ENCODE data around the gene ROR2.

Gene ROR2

GRCh38 chr9:91809581-91810285 lies 140.3 kb downstream of the ROR2 start:
- H2BK120ac ChIP-seq (ENCODE audit: low read depth, low read length): no peak overlapping the region
- peaks cover under 1 to 2% of the 10 kb centered on the region in 2 donors for H3K4me1 ChIP-seq (ENCODE audit: control insufficient read depth in 2 of 2, insufficient read depth in 1 of 2, low read depth in 1 of 2, low read length in 2 of 2)
- no peak overlapping the region for H2BK12ac ChIP-seq (ENCODE audit: low read length)
- no peak overlapping the region for H2BK5ac ChIP-seq (ENCODE audit: low read length)
- H2BK15ac ChIP-seq (ENCODE audit: low read length): no peak overlapping the region
- no peak overlapping the region for H2AK5ac ChIP-seq (ENCODE audit: low read depth, low read length)
- H3K27me3 ChIP-seq (ENCODE audit: control insufficient read depth in 3 of 3, insufficient read depth in 3 of 3, low read depth in 1 of 3, low read length in 3 of 3): no peaks in the 10 kb centered on the region
- H2AFZ ChIP-seq (ENCODE audit: low read length): no peak overlapping the region
- H3K23ac ChIP-seq (ENCODE audit: low read depth, low read length, poor library complexity): peak overlapping the region; percentile 18
- H4K8ac ChIP-seq (ENCODE audit: low read depth, low read length): no peak overlapping the region
- no CpG with 5 or more reads among the region's 24 CpGs for WGBS, 2 donors (ENCODE audit: extremely low coverage in 2 of 2, insufficient read length in 2 of 2, insufficient replicate concordance in 1 of 2)
- DNase-seq (ENCODE audit: low spot score): no peak
- H3K9ac ChIP-seq (ENCODE audit: low read depth, low read length, poor library complexity): peak overlapping the region; percentile 61
- H3K14ac ChIP-seq (ENCODE audit: low read length): no peak overlapping the region
- no peak overlapping the region for H3K4ac ChIP-seq (ENCODE audit: low read length)
- no peak overlapping the region for H3K4me2 ChIP-seq (ENCODE audit: insufficient read depth, low read length, poor library complexity, severe bottlenecking)
- H3K4me3 ChIP-seq (ENCODE audit: low read length in 2 of 2): no peak overlapping the region
- no peak overlapping the region for H4K91ac ChIP-seq (ENCODE audit: low read depth, low read length, poor library complexity)
- H3K79me1 ChIP-seq (ENCODE audit: low read depth, low read length): peaks cover 14% of the 10 kb centered on the region
- H3K36me3 ChIP-seq (replicated peaks in 1 of 2; ENCODE audit: control insufficient read depth in 2 of 2, insufficient read depth in 2 of 2, low read length in 2 of 2): no peaks in the 10 kb centered on the region
- H3K27ac ChIP-seq (replicated peaks; ENCODE audit: low read length): no peak overlapping the region
- H3K18ac ChIP-seq (ENCODE audit: low read length): no peak overlapping the region
- H3K9me3 ChIP-seq (replicated peaks in 1 of 2; ENCODE audit: control insufficient read depth in 2 of 2, insufficient read depth in 1 of 2, low read depth in 1 of 2, low read length in 2 of 2): no peaks in the 10 kb centered on the region

DNA sequence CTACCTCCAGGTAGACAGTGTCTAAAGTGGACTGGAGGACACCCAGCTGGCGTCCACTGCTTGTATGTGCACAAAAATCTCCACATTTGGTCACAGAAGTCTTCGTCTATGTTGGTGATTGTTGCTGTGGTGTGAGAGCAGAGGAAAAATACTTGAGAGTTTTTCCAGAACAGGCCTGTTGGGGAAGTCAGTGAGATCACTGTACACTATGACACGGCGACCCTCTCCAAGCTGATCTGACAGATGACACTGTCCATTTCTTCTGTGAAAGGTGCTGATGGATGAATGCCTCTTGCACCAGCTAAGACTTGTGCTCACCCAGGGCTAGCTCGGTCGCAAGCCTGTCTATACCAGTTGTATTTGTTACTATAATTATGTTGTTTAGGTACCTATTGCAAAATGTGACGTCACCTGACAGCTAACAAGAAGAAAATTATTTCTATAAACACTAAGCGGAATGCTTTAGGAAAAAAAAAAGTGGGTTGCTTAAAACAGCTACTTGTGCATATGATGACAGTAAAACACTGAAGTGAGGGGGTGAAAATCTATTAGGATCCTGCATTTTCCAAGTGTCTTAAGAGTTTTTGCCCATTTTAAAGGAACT lies 142.3 kb downstream of the ROR2 start:
- WGBS, 2 donors (ENCODE audit: extremely low coverage in 2 of 2, insufficient read length in 2 of 2, insufficient replicate concordance in 1 of 2): no CpG with 5 or more reads among the region's 8 CpGs
- peaks cover 0 to 2% of the 10 kb centered on the region in 2 donors for H3K4me1 ChIP-seq (ENCODE audit: control insufficient read depth in 2 of 2, insufficient read depth in 1 of 2, low read depth in 1 of 2, low read length in 2 of 2)
- no peak overlapping the region for H2BK5ac ChIP-seq (ENCODE audit: low read length)
- H3K4me2 ChIP-seq (ENCODE audit: insufficient read depth, low read length, poor library complexity, severe bottlenecking): no peak overlapping the region
- H3K36me3 ChIP-seq (replicated peaks in 1 of 2; ENCODE audit: control insufficient read depth in 2 of 2, insufficient read depth in 2 of 2, low read length in 2 of 2): no peaks in the 10 kb centered on the region
- H2BK15ac ChIP-seq (ENCODE audit: low read length): no peak overlapping the region
- H3K27ac ChIP-seq (replicated peaks; ENCODE audit: low read length): no peak overlapping the region
- no peak overlapping the region for H2BK12ac ChIP-seq (ENCODE audit: low read length)
- H3K9ac ChIP-seq (ENCODE audit: low read depth, low read length, poor library complexity): no peak overlapping the region
- H3K9me3 ChIP-seq (replicated peaks in 1 of 2; ENCODE audit: control insufficient read depth in 2 of 2, insufficient read depth in 1 of 2, low read depth in 1 of 2, low read length in 2 of 2): no peaks in the 10 kb centered on the region
- H3K79me1 ChIP-seq (ENCODE audit: low read depth, low read length): peaks cover 9% of the 10 kb centered on the region
- H2AK5ac ChIP-seq (ENCODE audit: low read depth, low read length): no peak overlapping the region
- no peak overlapping the region for H2BK120ac ChIP-seq (ENCODE audit: low read depth, low read length)
- no peak overlapping the region for H3K18ac ChIP-seq (ENCODE audit: low read length)
- no peak overlapping the region for H3K4me3 ChIP-seq (ENCODE audit: low read length in 2 of 2)
- H4K91ac ChIP-seq (ENCODE audit: low read depth, low read length, poor library complexity): no peak overlapping the region
- no peak for DNase-seq (ENCODE audit: low spot score)
- H4K8ac ChIP-seq (ENCODE audit: low read depth, low read length): no peak overlapping the region
- no peak overlapping the region for H3K14ac ChIP-seq (ENCODE audit: low read length)
- H2AFZ ChIP-seq (ENCODE audit: low read length): no peak overlapping the region
- H3K27me3 ChIP-seq (ENCODE audit: control insufficient read depth in 3 of 3, insufficient read depth in 3 of 3, low read depth in 1 of 3, low read length in 3 of 3): no peaks in the 10 kb centered on the region
- no peak overlapping the region for H3K23ac ChIP-seq (ENCODE audit: low read depth, low read length, poor library complexity)
- no peak overlapping the region for H3K4ac ChIP-seq (ENCODE audit: low read length)

GRCh38 chr9:91805031-91805430 lies 145.0 kb downstream of the ROR2 start:
- Histone ChIP-seq H2BK120ac (ENCODE audit: low read depth, low read length) (no peak overlapping the region), H3K9ac (ENCODE audit: low read depth, low read length, poor library complexity) (no peak overlapping the region), H4K8ac (ENCODE audit: low read depth, low read length) (no peak overlapping the region), H3K79me1 (ENCODE audit: low read depth, low read length) (peaks cover 5% of the 10 kb centered on the region), H4K91ac (ENCODE audit: low read depth, low read length, poor library complexity) (no peak overlapping the region), H3K4ac (ENCODE audit: low read length) (no peak overlapping the region), H2BK5ac (ENCODE audit: low read length) (no peak overlapping the region), H3K36me3 (replicated peaks in 1 of 2; ENCODE audit: control insufficient read depth in 2 of 2, insufficient read depth in 2 of 2, low read length in 2 of 2) (no peaks in the 10 kb centered on the region), H3K27ac (replicated peaks; ENCODE audit: low read length) (no peak overlapping the region), H2AFZ (ENCODE audit: low read length) (no peak overlapping the region), H3K27me3 (ENCODE audit: control insufficient read depth in 3 of 3, insufficient read depth in 3 of 3, low read depth in 1 of 3, low read length in 3 of 3) (no peaks in the 10 kb centered on the region), H3K4me2 (ENCODE audit: insufficient read depth, low read length, poor library complexity, severe bottlenecking) (no peak overlapping the region), H3K23ac (ENCODE audit: low read depth, low read length, poor library complexity) (no peak overlapping the region), H3K4me3 (ENCODE audit: low read length in 2 of 2) (no peak overlapping the region), H2AK5ac (ENCODE audit: low read depth, low read length) (no peak overlapping the region), H2BK12ac (ENCODE audit: low read length) (no peak overlapping the region), H2BK15ac (ENCODE audit: low read length) (no peak overlapping the region), H3K4me1 (ENCODE audit: control insufficient read depth in 2 of 2, insufficient read depth in 1 of 2, low read depth in 1 of 2, low read length in 2 of 2) (peaks cover 0 to 1% of the 10 kb centered on the region in 2 donors), H3K18ac (ENCODE audit: low read length) (no peak overlapping the region), H3K9me3 (replicated peaks in 1 of 2; ENCODE audit: control insufficient read depth in 2 of 2, insufficient read depth in 1 of 2, low read depth in 1 of 2, low read length in 2 of 2) (no peaks in the 10 kb centered on the region), H3K14ac (ENCODE audit: low read length) (no peak overlapping the region)
- DNase-seq (ENCODE audit: low spot score): no peak
- WGBS, 2 donors (ENCODE audit: extremely low coverage in 2 of 2, insufficient read length in 2 of 2, insufficient replicate concordance in 1 of 2): no CpG with 5 or more reads among the region's 5 CpGs

DNA sequence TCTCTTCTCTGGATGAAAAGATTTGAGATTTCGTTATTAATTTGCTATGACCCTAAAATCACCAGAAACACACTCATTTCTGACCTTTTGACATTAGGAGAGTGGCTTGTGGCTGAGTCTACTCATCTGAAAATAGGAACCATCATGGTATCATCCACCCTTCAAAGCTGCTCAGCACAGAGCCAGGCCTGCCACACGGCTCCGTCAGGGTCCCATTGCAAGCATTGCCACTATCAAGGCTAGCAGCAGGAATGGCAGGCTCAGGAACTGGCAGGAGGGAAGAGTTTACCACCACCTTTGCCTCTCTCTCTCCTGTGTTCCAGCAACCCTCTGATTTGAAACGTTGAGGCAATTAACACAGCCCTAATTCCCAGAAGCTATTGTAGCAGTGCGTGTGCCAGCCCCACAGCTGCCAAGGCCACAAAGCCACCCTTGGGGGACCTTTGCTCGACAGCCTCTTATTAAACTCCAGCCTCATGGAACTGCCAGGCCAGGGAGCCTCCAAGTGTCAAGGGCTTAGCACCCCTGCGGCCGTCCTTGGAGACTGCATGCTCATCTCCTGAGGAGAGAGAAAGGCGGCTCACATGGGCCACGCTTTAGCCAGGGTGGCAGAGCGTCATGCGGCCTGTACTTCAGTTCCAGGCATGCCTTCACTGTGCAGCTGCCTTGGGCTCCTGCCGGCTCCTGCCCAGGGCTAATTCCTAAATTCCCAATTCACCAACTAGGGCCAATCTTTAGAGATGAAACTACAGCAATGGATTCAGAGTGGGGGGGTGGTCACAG lies 145.9 kb downstream of the ROR2 start:
- no peak overlapping the region for H4K91ac ChIP-seq (ENCODE audit: low read depth, low read length, poor library complexity)
- no peak overlapping the region for H3K4me3 ChIP-seq (ENCODE audit: low read length in 2 of 2)
- no peak overlapping the region for H2BK5ac ChIP-seq (ENCODE audit: low read length)
- H3K4me1 ChIP-seq (ENCODE audit: control insufficient read depth in 2 of 2, insufficient read depth in 1 of 2, low read depth in 1 of 2, low read length in 2 of 2): peaks cover 0 to 4% of the 10 kb centered on the region in 2 donors
- H3K14ac ChIP-seq (ENCODE audit: low read length): no peak overlapping the region
- H3K79me1 ChIP-seq (ENCODE audit: low read depth, low read length): peaks cover 5% of the 10 kb centered on the region
- H3K36me3 ChIP-seq (replicated peaks in 1 of 2; ENCODE audit: control insufficient read depth in 2 of 2, insufficient read depth in 2 of 2, low read length in 2 of 2): no peaks in the 10 kb centered on the region
- no peak overlapping the region for H2AFZ ChIP-seq (ENCODE audit: low read length)
- no peak overlapping the region for H3K4me2 ChIP-seq (ENCODE audit: insufficient read depth, low read length, poor library complexity, severe bottlenecking)
- no peak overlapping the region for H4K8ac ChIP-seq (ENCODE audit: low read depth, low read length)
- H3K9ac ChIP-seq (ENCODE audit: low read depth, low read length, poor library complexity): no peak overlapping the region
- DNase-seq (ENCODE audit: low spot score): no peak
- H3K9me3 ChIP-seq (replicated peaks in 1 of 2; ENCODE audit: control insufficient read depth in 2 of 2, insufficient read depth in 1 of 2, low read depth in 1 of 2, low read length in 2 of 2): no peaks in the 10 kb centered on the region
- no peak overlapping the region for H2AK5ac ChIP-seq (ENCODE audit: low read depth, low read length)
- H3K23ac ChIP-seq (ENCODE audit: low read depth, low read length, poor library complexity): no peak overlapping the region
- H3K27me3 ChIP-seq (ENCODE audit: control insufficient read depth in 3 of 3, insufficient read depth in 3 of 3, low read depth in 1 of 3, low read length in 3 of 3): no peaks in the 10 kb centered on the region
- peak overlapping the region; percentile 40 for H3K18ac ChIP-seq (ENCODE audit: low read length)
- H2BK15ac ChIP-seq (ENCODE audit: low read length): no peak overlapping the region
- no peak overlapping the region for H2BK120ac ChIP-seq (ENCODE audit: low read depth, low read length)
- no CpG with 5 or more reads among the region's 13 CpGs for WGBS, 2 donors (ENCODE audit: extremely low coverage in 2 of 2, insufficient read length in 2 of 2, insufficient replicate concordance in 1 of 2)
- H3K4ac ChIP-seq (ENCODE audit: low read length): no peak overlapping the region
- H3K27ac ChIP-seq (replicated peaks; ENCODE audit: low read length): no peak overlapping the region
- H2BK12ac ChIP-seq (ENCODE audit: low read length): no peak overlapping the region
